Thyroid gland (tissue), 4 donors: ENCODE results near the gene YIPF6. TPM values are rescaled to one million over a fixed set of nuclear protein-coding genes. Genes with fewer than 3 reads are reported as not detected.
"Not testable (repeated sequence)": the region's sequence is repeated elsewhere in the genome, so short reads cannot be mapped to it uniquely, and the experiment has no call there.

Source experiments
- DNase-seq, 2 donors: peaks; one replicate each; pipeline ENCODE4 v3.0.0-alpha.2; 2019
- H3K27ac ChIP-seq, 3 donors: fragments of 200-600 bp; sonication (generic); 1 replicate in 2 of 3; 2 replicates in 1 of 3; pipeline ENCODE4 v1.5.1; 2016 to 2019; ENCODE audit warnings: mild to moderate bottlenecking in 1 of 3, moderate library complexity in 1 of 3
- H3K27me3 ChIP-seq: fragments of 200-600 bp; sonication (generic); one replicate; pipeline ENCODE4 v1.5.1; 2019
- H3K36me3 ChIP-seq, 2 donors: fragments of 200-600 bp; sonication (generic); one replicate each; pipeline ENCODE4 v1.5.1; 2016 to 2019
- H3K4me1 ChIP-seq, 2 donors: fragments of 200-600 bp; sonication (generic); one replicate each; pipeline ENCODE4 v1.5.1; 2017 to 2019
- H3K4me3 ChIP-seq, 3 donors: fragments of 200-600 bp; sonication (generic); replicated peaks in 1 of 3; 1 replicate in 2 of 3; 2 replicates in 1 of 3; pipeline ENCODE4 v1.5.1; 2016; ENCODE audit warnings: mild to moderate bottlenecking in 1 of 3
- H3K9me3 ChIP-seq: fragments of 200-600 bp; sonication (generic); one replicate; pipeline ENCODE4 v1.5.1; 2017
- CTCF ChIP-seq, 6 experiments: fragments of 200-600 bp in 3 of 6; fragments of 450-650 bp in 3 of 6; sonication (generic) in 3 of 6; IDR thresholded peaks; one replicate each; pipeline ENCODE4 v1.5.1; 2016 to 2019; ENCODE audit warnings: antibody characterized with exemption in 6 of 6, mild to moderate bottlenecking in 2 of 6, inconsistent platforms in 1 of 6, moderate library complexity in 1 of 6
- POLR2A ChIP-seq, 2 donors: fragments of 450-650 bp; IDR thresholded peaks; one replicate each; pipeline ENCODE4 v1.6.1; 2017; ENCODE audit warnings: antibody characterized with exemption in 2 of 2, mild to moderate bottlenecking in 2 of 2, moderate library complexity in 1 of 2
- WGBS, 2 donors: methylation state at CpG; one replicate each; pipeline ENCODE4 v1.1.5; 2017; 5-methylcytosine and 5-hydroxymethylcytosine counted together
- intact Hi-C: fragments of 100-400 bp; cut with DNase I; formaldehyde crosslinking; loops from one replicate; pipeline ENCODE4 v1.15.1; 2023
- total RNA-seq, 4 donors: library from RNA; depleted of rRNA; stranded (reverse); fragments of >200 nt; gene quantifications; one replicate each; pipeline ENCODE4 v1.2.3, GENCODE V29; 2016

The YIPF6 gene
- total RNA-seq, 4 donors from 2014 or later, result 35.2 to 65.4 (median 41.6) TPM

- intact Hi-C loops, result no loop called here
- WGBS, 2 donors, result 76 to 86% methylated on average over 2 of the region's 2 CpGs
- TF ChIP-seq CTCF (IDR thresholded peaks at IDR 0.05) (no peak), POLR2A (IDR thresholded peaks at IDR 0.05) (no peak)
These were observed 7.8 kb downstream of the YIPF6 start for GRCh38 chrX:68506649-68507048.

GRCh38 chrX:68508799-68509198 lies 9.9 kb downstream of the YIPF6 start:
- no peak overlapping the region for H3K27ac ChIP-seq
- H3K36me3 ChIP-seq, result peaks cover 0 to 5% of the 10 kb centered on the region in 2 donors
- H3K4me3 ChIP-seq, result no peak overlapping the region
- 86 to 90% methylated on average over 2 of the region's 2 CpGs for WGBS, 2 donors
- no peaks in the 10 kb centered on the region for H3K27me3 ChIP-seq
- H3K4me1 ChIP-seq, result no peaks in the 10 kb centered on the region
- no peak for DNase-seq
- intact Hi-C loops, result no loop called here
- TF ChIP-seq POLR2A (IDR thresholded peaks at IDR 0.05) (no peak), CTCF (IDR thresholded peaks at IDR 0.05) (no peak)
- no peaks in the 10 kb centered on the region for H3K9me3 ChIP-seq

More at GRCh38 chrX:68506649-68507048, 7.8 kb downstream of the YIPF6 start:
- Histone ChIP-seq H3K9me3 (no peaks in the 10 kb centered on the region), H3K27me3 (no peaks in the 10 kb centered on the region), H3K27ac (no peak overlapping the region), H3K4me1 (no peaks in the 10 kb centered on the region), H3K36me3 (no peaks in the 10 kb centered on the region), H3K4me3 (no peak overlapping the region)
- DNase-seq, result no peak

GRCh38 chrX:68511255-68511654 lies 12.4 kb downstream of the YIPF6 start:
- Histone ChIP-seq H3K36me3 (peaks cover 0 to 11% of the 10 kb centered on the region in 2 donors), H3K4me1 (no peaks in the 10 kb centered on the region), H3K27ac (no peak overlapping the region), H3K27me3 (no peaks in the 10 kb centered on the region), H3K4me3 (no peak overlapping the region), H3K9me3 (no peaks in the 10 kb centered on the region)
- no peak for DNase-seq
- 31 to 41% methylated on average over 3 of the region's 3 CpGs for WGBS, 2 donors
- intact Hi-C loops, result loop anchor here (10.0 kb wide), 1 partner anchor 204 kb away; no protein-coding TSS in a partner anchor
- TF ChIP-seq CTCF (IDR thresholded peaks at IDR 0.05) (peak; percentile 24 to 64 (median 53)), POLR2A (IDR thresholded peaks at IDR 0.05) (no peak)

GRCh38 chrX:68524680-68525079 lies 25.8 kb downstream of the YIPF6 start:
- H3K27ac ChIP-seq, H3K4me3 ChIP-seq, H3K27me3 ChIP-seq, H3K9me3 ChIP-seq, H3K4me1 ChIP-seq, DNase-seq, intact Hi-C loops: not testable (repeated sequence)
- peaks cover 7 to 12% of the 10 kb centered on the region in 2 donors for H3K36me3 ChIP-seq
- 97 to 100% methylated on average over 2 of the region's 2 CpGs for WGBS, 2 donors

- Histone ChIP-seq H3K27ac (no peak overlapping the region), H3K4me3 (no peak overlapping the region), H3K27me3 (no peaks in the 10 kb centered on the region), H3K4me1 (no peaks in the 10 kb centered on the region), H3K36me3 (peaks cover 0 to 3% of the 10 kb centered on the region in 2 donors), H3K9me3 (no peaks in the 10 kb centered on the region)
- TF ChIP-seq CTCF (IDR thresholded peaks at IDR 0.05), result no peak
- no peak for TF ChIP-seq POLR2A (IDR thresholded peaks at IDR 0.05)
- intact Hi-C loops, result no loop called here
- 94% methylated on average over 1 of the region's 1 CpG for WGBS, 2 donors
- DNase-seq, result no peak
These were observed 34.1 kb downstream of the YIPF6 start for GRCh38 chrX:68532831-68533533.
